GM18502 (cell line): ENCODE measurements around the gene CEP350.

Experiments
- ATAC-seq: cut with Tn5 transposase; IDR thresholded peaks from one replicate; pipeline ENCODE4 v1.9.1; 2021; ENCODE audit warnings: mild to moderate bottlenecking; ENCODE audit not compliant: unreplicated experiment, poor library complexity

CEP350 gene

DNA sequence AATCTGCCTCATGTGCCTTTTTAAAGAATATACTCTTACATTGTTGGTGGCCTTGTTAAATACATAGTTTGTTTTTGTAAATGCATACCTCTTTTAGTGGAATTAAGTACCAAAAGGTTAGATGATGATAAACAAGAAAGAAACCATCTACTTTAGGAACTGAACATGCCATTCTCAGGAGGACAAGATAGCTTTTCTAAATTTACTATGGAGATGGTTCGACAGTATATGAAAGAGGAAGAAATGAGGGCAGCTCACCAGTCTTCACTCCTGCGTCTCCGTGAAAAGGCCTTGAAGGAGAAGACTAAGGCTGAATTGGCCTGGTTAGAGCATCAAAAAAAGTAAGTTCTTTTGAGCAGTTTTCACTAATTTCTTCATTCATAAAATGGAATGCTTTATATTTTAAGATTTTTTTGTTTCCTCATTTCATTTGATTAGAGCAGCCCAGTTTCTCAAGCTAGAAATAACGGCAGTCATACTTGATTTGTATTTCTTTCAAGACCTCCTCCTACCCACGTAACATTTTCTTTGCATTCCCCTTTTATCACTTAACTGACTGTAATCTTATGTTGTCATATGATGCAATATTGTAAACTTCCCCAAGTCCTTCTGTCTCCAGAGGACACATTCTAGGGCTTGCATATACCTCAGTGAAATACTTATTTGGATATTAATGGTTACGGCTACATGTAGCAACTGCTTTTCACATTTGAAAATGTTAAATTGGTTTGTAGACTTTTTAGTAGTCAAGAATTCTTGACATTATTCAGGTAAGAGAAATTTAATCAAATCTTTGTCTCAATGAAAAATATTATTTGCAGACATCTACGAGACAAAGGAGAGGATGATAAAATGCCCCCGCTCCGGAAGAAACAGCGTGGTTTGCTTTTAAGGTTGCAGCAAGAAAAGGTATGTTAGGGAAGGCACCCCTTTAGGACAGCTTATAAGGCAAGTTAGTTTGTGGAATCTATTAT is 99.3 kb downstream of the CEP350 start:
- ATAC-seq: no peak

DNA sequence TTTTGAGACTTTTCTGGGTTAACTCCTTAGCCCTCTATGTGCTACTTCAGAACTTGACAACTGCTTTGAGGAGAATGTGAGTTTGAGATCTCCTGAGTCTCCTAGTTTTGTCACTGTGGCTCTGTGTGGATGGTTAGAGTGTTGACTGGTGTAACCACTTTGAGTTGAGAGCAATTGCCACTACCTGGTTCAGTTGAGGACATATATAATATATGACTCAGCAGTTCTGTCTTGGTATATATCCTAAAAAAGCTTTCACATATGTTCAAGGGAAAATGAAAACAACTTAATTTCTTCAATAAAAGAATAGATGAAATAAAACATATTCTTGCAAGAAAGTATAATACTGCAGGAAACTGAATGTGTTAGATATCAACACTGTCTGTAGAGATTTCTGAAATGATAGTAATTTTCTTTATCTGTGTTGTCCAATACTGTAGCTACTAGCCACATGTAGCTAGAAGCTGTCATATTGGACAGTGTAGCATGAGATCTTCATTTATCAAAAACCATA is 103.3 kb downstream of the CEP350 start:
- ATAC-seq: no peak

DNA sequence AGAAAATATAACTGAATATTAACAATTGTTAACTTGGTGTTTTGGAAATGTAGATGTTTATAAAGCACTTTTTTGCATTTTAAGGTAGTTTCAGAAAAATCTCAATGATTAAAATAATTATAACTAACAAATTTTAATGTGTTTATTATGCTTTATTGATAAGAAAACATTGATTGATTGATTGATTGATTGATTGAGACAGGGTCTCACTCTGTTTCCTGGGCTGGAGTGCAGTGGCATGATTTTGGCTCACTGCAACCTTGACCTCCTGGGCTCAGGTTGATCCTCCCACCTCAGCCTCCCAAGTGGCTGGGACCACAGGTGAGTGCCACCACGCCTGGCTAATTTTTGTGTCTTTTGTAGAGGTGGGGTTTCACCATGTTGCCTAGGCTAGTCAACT is 106.4 kb downstream of the CEP350 start:
- no peak for ATAC-seq

DNA sequence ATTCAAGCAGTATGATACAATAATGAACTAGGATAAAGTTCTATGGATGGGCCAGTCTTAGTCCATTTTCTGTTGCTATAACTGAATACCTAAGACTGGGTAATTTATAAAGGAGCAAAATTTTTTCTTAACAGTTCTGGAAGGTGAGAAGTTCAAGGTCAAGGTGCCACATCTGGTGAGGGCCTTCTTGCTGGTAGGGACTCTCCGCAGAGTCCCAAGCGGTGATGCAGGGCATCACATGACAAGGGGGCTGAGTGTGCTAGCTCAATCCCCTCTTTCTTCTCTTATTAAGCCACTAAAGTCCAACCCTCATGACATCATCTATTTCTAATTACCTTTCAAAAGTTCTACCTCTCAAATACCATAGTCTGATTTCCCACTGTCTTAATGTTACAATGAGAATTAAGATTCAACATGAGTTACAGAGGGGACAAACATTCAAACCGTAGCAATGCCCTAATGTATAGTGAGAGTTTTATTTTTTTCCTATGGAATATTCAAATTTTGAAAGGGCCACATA is 107.9 kb downstream of the CEP350 start:
- ATAC-seq: no peak

DNA sequence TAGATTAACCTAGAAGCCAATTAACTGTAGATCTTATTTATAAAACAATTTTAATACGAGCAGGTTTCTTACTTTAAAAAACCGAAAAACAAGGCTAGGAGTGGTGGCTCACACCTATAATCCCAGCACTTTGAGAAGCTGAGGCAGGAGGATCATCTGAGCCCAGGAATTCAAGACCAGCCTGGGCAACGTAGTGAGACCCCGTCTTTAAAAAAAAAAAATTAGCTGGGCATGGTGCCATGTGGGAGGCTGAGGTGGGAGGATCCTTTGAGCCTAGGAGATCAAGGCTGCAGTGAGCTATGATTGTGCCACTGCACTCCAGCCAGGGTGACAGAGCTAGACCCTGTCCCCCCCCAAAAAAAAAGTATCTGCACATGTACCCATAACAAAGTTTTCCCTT is 110.8 kb downstream of the CEP350 start:
- ATAC-seq: no peak

DNA sequence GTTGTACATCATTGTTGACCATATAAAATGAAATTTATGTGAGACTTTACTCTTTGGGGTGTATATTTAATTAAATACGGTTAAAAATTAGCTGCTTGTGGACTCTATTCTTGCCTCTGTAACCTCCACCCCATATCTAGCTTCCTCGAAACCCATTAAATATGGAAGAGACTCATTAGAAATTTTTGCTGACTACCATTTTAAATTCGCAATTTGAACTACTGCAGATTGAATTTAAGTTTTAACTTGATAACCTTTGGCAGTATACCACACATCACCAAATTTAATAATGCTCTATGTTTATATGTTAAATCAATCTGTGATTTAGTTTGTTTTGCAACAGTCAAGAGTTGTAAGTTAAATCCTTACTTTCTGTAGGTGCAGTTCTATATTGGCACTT is 111.5 kb downstream of the CEP350 start:
- no peak for ATAC-seq

DNA sequence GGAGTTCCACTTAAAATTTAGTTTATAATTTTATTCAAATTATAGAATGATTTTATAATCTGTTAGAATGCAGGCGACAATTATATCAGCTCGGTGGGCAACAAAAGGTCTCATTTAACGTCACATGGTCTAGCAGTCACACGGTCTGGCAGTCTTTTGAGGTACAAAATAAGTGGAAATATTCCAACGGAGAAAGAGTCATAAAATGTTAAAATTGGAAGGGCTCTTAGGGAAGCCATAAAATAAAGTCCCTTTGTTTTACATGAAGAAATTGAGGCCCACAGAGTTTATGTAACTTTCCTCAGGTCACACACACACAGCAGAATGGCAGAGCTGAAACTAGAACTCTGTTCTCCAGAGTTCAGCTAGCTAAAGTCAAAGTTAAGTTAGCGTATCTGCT is 115.7 kb downstream of the CEP350 start:
- no peak for ATAC-seq

DNA sequence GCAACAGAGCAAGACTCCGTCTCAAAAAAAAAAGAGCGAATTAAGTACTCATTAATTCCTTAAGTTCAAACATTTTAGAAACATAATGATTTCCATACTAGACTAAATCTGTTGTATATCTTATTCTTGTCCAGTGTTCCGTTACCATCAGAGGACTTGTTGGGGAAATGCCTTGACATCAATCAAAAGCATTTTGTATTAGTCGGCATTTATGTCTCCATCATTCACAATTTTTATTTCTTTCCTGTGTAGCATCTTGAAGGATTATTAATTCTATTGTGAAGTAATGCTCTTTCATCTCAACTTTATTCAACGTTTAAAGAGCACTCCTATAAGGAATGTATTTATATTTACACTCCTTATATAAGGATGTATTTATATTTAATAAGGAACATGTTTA is 117.1 kb downstream of the CEP350 start:
- no peak for ATAC-seq

DNA sequence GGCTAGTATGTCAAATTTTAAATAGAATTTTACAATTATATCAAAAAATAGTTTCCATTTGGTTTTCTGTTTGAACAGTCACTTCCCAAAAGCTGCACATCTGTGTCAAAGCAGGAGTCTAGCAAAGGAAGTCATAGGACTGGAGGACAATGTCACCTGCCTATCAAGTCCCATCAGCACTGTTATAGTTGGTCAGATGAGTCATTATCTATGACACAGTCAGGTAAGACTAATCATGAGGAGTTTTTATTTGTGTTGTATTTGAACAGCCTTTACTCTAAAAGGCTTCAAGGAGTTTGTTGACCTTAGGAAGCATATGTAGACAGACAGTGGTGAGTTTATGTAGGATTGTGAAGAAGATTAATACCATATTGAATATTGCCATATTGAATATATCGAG is 125.8 kb downstream of the CEP350 start:
- ATAC-seq: no peak

DNA sequence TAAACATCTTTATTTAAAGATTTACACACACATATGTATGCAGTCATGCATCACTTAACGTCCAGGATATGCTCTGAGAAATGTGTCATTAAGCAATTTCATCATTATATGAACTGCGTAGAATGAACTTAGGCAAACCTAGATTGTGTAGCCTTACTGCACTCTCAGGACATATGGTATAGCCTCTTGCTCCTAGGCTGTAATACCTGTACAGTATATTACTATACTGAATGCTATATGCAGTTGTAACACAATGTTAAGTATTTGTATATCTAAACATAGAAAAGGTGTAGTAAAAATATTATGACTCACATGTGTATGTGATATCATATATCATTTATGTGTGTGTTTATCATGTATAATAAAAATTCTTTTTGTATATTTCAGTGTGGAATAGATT is 126.9 kb downstream of the CEP350 start:
- no peak for ATAC-seq

DNA sequence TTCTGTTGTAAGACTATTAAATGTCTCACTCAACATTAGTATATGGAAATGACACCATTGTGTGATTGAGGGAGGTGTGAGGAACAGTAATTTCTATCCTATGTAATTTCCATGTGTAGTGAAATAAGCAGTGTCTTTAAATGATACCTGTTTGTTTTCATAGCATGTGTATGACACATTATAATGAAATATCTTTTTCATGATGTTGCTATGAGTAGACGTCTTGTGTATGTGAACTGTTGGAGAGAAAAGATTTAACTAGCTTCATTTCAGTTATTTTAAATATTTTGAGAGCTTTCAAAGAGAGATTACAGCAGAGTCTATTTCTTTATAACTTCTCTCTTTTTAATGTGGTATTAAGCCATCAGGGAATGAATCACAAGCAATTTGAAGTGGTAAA is 128.6 kb downstream of the CEP350 start:
- ATAC-seq: no peak

DNA sequence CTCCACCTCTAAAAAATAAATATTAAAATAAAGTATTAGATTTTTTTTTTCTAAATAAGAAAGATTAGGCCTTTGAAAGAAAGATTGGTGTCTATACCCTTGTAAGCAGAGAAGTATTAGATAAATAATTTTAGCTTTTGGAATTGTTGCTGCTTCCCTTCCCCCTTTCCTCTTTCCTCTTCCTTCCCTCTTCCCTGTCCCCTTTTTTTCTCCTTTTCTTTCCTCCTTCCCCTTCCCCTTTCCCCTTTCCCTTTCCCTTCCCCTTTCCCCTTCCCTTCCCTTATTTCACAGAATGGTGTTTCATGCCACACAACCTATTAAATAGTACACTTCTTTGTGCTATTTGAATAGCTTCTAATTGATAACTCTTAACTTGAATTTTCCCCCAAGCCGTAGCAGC is 130.3 kb downstream of the CEP350 start:
- ATAC-seq: no peak

DNA sequence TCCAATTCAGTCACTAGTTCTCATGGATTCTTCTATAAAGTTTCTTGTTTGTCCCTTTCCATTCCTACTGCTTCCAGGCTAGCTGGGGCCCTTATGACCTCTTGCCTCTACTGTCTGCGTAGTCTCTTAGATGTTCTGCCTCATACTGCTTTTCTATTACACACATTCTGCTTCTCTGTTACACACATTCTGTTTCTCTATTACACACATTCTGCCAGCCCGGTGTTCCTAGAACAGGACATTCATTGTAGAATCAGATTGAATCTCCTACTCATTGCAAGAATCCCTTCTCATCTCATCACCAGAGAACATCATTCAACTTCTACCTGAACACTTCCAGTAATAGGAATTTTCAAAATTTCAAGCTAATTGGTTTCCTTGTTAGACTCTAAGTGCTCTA is 130.7 kb downstream of the CEP350 start:
- no peak for ATAC-seq

DNA sequence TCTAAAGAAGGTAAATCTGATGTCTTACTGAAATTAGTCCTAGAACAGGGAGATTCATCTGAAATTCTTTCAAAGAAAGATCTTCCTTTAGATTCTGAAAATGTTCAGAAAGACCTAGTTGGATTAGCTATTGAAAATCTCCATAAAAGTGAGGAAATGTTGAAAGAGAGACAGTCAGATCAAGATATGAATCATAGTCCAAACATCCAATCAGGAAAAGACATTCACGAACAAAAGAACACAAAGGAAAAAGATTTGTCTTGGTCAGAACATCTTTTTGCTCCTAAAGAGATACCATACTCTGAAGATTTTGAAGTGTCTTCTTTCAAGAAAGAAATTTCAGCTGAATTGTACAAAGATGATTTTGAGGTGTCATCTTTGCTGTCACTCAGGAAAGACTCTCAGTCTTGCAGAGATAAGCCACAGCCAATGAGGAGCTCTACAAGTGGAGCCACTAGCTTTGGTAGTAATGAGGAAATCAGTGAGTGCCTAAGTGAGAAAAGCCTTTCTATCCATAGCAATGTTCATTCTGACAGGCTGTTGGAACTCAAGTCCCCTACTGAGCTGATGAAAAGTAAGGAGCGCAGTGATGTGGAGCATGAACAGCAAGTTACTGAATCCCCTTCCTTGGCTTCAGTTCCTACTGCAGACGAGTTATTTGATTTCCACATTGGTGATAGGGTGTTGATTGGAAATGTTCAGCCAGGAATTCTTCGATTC is 138.5 kb downstream of the CEP350 start:
- ATAC-seq: no peak

DNA sequence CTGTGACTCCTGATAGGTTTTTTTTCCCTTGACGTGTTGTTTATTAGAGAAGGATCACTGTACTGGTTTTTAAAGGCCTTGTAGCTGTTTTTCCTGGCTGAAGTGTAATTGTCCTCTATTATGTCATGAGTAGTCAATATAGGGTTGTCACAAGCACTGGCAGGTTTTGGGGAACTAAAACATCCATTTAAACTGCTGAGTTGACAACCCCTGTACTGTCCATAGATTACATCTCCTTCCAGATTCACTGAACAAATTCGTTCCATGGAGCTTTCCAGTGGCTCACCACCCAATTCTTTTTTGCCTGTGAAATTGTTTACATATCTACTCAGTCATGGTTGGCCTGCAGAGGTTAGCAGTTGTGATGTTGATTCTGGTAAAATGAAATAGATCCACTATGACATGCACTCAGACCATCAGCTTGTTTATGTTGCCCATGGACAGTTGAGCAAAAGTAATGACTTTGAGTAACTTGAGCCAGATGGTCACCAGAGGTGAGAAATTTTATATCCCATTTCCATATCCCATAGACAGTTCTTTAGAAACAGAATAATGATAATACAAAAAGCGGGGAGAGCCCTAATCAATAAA is 140.2 kb downstream of the CEP350 start:
- no peak for ATAC-seq

DNA sequence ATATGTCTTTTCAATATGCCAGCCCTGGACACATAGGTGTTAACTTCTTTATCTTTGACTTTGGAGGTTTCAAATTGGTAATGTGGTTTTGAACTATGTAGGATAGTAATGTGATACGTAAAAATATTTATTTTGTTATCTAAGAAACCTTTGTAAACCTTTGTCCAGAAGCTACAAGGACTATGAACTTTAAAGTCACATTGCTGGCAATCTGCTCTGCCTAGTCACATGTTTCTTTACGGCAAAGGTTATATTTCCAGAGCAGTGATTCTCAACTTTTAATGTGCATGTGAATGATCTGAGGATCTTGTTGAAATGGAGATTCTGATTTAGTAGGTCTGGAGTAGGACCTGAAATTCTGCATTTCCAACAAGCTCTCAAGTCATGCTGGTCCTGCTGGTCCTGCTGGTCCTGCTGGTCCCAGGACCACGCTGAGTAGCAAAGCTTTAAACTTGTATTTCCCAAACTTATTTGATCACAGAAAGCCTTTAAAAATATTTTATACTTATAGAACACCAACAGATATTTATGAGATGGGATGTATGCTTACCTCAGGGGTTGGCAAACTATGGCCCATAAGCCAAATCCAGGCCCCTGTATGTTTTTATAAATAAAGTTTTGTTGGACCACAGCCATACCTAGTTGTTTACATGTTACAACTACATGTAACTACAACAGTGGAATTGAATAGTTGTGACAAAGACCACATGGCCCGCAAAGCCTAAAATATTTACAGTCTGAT is 142.1 kb downstream of the CEP350 start:
- no peak for ATAC-seq

DNA sequence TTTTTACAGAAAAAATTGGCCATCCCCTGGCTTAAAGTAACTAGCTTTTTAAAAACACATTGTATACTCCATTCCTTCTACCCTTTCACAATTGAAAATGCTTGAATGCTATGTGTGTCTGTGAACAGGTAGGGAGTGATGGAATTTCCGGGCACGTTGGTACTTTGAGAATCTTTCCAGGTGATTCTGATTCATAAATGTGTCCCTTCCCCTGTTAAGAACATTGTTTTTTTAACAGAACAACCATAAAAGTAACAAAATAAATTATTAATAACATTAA is 142.7 kb downstream of the CEP350 start:
- ATAC-seq: no peak

DNA sequence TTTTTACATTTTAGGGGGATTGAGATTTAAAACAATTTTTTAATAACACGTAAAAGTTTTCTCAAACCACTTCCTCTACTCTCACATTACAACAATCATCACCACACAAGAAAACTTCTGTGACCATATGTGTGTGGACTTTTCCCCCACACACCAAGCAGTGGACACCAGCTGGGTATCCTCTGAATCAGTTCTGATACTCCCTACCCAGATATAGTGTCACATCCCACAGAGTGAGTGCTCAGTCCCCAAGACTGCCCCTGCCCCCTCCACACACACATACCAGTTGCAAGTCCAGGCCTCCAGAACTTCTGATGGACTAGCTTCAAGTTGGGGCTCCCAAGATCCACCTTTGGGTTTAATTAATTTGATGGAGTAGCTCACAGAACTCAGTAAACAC is 146.8 kb downstream of the CEP350 start:
- ATAC-seq: no peak

DNA sequence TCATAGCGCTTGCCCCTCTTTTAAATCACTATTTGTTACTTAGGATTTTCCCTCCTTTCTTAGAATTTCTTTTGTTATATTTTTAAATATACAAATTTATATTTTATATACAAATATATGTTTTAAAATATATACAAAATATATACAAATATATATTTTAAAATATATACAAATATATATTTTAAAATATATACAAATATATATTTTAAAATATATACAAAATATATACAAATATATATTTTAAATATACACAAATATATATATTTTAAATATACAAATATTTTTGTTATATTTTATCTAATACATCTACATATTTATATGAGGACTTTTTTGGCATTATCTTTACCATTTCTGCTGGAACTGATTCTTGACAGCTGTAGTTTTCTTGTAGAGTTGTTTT is 149.2 kb downstream of the CEP350 start:
- ATAC-seq: no peak

DNA sequence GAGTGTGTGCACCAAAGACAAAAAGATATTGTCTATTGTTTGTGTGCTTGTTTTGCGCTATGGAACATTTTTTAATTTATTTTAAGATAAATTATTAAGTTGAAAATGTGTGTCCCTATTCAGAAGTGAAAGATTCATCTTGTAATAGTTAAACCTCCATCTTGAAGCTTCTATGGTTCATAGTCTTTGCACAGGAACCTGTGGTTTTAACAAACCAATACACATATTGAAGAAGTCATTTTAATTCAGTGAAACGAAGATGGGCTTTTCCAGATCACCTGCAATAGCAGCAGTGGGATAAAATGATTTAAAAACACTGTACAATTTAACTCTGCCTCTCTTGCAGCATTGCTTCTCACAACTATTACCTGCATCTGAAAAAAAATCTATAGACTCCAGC is 157.5 kb downstream of the CEP350 start:
- no peak for ATAC-seq
